HG03460 (cell line): ENCODE results near the gene FAR2.
"Not testable (repeated sequence)": the region's sequence is repeated elsewhere in the genome, so short reads cannot be mapped to it uniquely, and the experiment has no call there.

Experiments used
- ATAC-seq: cut with Tn5 transposase; IDR thresholded peaks from one replicate; pipeline ENCODE4 v1.9.1; 2021; ENCODE audit not compliant: unreplicated experiment

The FAR2 gene

DNA sequence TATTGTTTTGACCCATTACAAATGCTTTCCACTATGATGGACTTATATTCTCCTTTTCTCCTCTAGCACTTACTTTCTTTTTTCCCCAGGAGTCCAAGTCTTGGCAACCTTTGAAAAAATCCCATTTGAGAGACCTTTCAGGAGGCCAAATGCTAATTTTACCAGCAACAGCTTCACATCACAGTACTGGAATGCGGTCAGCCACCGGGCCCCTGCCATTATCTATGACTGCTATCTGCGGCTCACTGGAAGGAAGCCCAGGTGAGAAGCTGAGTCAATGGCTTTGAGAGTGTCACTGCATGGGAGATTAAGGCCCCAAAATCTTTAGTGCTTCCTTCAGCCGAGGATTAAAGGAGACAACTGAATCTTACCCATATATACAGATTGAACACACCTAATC, 167.7 kb downstream of the FAR2 start:
- ATAC-seq: no peak

DNA sequence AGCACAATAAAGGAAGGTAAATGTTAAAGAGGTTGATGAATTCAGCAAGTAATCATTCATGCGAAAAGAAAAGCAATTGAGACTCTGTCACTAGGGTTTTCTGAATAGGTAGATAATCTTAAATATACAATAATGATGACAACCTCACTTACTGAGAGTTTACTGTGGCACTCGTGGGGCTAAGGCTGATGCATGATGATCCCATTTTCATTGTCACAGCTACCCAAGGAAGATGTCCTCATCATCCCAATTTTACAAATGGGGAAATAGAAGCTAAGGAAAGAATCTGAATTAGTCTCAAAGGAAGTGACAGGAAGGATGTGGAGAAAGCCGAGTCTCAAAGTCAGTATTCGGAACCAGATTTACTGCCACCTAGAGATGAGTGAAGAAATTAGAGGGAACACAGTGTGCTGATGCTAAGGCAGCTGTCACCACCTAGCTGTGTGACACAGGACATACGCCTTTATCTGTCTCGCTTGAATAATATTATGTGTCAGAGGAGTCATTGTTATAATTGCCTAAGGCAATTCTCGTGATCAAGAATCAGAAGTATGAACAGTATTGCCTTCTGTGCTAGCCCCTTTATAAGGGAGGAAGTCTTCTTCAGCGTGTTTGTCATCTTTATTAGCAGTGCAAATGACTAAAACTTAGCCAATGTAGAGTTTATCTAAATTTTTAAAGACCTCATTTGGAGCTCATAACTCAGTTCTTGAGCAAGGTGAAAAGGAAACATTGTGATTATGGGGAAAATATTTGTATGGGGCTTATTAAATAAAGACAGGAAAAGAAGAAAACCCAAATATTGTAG, 168.7 kb downstream of the FAR2 start:
- peak; percentile 96 for ATAC-seq

DNA sequence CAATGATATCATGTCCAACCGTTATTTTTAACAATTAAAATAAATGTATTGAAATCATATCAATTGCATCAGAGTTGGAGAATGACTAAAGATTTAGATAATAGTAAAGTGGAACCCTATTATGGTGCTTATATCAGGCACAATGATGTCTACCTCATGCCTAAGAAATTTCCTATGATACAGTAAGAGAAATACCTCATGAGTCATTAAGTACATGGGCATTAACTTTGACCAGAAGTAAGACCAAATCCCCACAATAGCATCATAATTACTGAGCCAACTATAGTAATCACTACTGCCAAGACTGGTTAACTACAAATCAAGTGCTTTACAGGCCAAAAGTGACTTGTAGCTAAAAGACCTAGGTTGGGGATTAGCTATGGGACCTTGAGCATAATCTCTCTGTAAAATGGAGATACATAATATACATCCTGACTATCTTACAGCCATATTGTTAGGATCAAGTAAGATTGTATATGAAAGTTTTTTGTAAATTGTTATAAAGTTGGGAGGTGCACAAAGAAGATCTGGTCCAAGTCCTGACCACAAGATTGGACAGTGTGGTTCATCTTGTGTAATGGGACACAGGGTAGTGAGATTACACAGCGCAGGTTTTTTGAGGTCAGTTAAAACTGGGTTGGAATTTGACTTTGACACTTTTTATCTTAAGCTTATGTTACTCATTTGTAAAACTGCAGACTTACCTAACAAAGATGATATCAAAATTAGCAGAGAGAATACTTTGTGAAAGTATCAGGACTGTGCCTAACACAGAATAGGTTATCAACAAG, 171.4 kb downstream of the FAR2 start:
- ATAC-seq: no peak

DNA sequence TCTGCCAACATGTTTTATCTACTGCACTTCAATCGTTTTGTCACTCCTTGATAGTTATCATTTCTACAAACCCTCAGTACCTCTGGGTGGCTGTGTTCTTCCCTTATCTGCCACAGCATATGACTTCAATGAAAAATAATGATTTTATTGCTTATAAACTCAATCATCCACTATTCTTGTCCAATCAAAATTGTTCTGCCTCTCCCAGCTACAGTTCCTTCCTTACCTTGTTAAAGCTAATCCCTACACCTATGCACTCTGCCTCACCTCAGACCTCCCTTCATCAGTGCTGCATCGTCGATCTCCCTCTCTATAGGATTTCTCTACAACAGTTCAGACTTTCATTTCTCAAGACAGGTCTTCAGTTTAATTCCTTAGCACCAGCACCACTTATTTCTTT, 173.1 kb downstream of the FAR2 start:
- ATAC-seq: no peak

DNA sequence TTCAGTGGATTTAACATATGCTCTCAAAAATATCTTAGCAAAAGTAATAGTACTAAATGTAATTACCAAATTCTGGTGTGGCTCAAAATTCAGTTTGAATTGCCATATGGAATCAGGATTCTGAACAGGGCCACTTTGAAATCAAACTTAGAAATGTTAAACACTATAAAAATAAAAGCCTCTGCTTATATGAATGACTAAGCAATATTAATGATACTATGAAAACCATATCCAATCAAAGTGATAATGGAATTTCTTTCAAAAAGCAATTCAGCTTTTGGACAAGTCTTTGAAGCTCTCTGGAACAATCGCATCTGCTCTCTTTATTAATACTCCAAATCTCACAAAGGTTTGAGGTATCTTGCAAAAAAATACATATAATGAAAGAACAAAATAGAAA, 180.3 kb downstream of the FAR2 start:
- no peak for ATAC-seq

DNA sequence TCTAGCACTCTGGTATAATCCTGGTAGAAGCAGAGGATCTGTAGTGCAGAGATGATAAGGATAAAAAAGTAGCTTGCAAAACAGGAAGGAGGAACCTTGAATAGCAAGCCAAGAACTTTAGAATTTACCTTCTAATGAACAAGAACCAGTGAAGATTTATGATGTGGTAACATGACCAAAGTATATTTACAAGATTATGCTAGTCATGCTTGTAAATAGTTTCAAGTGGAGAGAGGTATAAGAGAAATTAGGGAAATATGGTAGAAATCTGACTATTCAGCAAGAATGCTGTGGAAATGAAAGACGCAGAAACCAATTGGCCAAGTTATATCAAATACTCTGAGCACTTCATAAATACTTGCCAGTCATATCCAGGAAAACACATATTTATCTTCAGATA, 184.1 kb downstream of the FAR2 start:
- ATAC-seq: no peak

DNA sequence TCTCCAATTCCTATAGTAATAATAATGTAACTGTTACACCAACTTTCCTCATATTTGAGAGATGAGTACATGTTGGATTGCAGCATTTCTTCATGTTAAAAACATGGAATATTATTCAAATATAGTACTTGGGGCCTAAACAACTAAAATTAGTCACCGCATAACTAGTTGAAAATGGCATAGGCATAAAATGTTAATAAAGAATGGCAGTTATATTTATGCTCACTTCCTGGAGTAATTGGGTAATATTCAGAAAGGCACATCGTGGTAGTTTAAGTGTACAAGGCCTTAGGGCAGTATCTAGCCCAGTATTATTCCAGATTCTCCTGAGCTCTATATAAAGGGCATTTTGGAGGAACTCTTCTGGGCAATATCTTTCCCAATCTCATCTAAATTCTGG, 185.9 kb downstream of the FAR2 start:
- ATAC-seq: no peak

DNA sequence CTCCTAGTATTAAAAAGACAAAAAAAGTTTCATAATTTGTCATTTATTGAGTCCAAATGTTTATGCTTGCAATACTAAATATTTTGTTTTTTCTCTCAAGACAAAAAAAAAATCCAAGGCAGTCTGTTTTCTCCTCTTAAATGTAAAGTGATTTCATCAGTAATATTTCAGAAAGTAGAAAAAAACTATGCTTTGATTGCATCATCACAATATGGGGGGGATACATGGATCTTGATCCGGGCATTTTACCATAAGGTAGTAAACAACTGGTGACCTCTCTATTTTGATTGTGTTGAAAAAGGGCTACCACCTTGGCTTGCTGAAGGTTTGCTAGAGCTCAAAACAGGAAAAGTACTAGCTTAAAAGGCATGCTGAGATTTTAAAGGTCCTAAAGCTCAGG, 188.2 kb downstream of the FAR2 start:
- ATAC-seq: no peak

DNA sequence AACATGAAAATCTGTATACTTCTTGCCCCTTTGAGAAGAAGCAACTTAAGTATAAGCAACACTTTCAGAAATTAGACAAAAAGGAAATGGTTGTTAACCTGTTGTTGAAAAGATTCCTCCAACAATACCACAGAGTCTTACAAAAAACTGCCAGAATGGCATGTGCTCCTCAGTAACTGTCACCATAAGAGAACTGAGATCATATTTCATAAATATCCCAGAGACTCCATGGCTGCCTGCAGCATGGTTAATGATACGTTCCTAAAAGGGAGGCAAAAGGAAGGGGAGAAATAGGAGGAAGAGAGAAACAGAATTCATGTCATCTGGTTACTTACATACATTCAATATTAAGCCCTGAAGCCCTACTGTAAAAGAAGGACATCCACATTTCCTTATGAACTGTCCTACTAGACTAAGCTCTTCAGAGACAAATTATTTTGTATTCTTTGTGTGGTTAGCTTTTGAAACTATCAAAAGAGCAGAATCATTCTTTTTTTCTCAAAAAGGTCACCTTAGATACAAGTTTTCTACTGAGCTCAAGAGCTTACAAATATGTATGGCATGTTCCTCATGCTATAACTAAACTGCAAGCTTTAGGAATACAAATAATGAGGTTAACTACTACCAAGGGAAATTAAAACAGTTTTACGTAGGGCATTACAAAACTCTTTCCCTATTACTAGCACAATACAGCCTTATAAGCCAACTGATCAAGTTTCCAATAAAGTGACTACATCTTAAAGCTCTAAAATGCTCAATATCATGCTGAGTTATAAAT, 194.1 kb downstream of the FAR2 start:
- ATAC-seq: no peak

DNA sequence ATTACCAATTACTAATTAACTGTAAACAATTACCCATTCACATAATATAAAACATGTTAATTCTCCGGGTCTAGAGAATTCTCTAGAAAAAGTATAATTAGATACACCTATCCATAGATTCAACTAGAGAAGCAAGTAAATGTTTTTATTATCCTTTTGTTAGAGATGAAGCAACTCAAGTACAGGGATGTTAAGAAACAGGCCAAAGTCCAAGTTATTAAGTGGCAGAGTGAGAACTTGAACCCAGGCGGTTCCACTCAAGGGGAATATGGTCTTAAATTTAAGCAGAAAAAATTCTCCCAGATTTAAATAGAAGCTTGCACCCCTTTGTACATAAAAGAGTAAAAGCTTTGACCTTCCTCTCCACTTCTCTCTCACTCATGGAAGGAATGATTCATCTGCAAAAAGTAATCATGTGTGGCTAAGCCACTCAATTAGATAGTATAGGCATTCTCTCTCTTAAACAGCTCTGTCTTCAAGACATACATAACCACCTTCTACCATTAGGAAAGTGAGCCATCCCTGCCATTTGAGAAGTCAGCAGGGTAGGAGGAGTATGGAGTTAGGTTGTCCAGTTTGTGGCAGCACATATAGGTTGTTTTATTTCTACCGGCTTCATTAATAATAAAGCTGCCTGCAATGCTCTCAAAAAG, 197.8 kb downstream of the FAR2 start:
- no peak for ATAC-seq

DNA sequence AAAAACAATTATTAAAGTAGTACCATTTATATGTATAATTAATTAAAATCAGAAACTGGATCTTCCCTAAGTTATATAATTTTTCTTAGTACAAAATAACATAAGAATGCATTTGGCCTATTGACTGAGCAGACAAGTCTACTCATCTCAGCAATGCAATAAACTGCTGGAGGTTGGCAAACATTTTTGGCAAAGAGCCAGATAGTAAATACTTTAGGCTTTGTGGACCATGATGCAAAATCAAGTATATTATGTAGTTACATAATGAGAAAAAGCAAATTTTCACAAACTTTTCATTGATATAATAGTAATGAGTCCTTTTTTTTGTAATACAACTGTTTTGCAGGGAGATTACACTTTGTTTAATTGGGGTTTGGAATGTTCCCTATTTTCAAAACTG, 201.0 kb downstream of the FAR2 start:
- ATAC-seq: no peak

DNA sequence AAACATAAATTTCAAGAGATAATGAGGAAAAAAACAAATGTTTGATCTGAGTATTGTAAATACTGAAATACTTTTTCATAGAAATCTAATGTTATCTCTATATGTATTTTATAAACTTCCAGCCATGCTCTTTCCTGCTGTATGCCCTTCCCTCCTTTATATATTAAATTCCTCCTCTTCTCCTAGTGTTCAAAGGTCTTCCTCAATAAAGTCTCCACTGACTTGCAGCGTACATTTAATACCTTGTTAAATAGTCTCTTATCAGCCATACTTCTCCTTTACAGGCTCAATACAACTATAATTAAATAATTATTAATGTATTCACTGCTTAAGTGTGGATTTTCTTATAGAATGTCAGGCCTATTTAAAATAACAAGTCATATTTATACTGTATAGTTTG, 205.9 kb downstream of the FAR2 start:
- no peak for ATAC-seq

DNA sequence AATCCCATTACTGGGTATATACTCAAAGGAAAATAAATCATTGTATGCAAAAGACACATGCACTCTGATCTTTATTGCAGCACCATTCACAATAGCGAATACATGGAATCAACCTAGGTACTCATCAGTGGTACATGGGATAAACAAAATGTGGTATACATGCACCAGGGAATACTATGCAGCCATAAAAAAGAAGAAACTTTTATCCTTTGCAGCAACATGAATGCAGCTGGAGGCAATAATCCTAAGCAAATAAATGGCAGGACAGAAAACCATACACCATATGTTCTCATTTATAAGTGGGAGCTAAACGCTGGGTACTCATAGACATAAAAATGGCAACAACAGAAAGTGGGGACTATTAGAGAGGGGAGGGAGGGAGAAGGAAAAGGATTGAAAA, 216.0 kb downstream of the FAR2 start:
- no peak for ATAC-seq

DNA sequence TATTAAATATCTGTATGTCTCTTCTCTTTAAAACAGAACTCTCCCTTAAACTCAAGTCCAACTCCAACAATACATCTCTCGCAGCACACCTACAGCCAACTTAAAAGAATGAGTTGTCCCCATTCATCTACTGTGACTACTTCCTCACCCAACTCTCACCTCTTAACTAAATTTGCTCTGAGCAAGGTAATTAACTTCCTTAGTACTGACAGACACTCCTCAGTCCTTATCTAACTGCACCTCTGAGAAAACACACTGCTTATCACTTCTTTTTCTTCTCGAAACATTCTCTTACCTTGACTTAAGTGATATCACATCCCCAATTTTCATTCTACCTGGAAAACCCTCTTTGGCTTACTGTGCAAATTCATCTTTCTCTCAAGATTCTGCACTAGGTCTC, 224.9 kb downstream of the FAR2 start:
- ATAC-seq: no peak

DNA sequence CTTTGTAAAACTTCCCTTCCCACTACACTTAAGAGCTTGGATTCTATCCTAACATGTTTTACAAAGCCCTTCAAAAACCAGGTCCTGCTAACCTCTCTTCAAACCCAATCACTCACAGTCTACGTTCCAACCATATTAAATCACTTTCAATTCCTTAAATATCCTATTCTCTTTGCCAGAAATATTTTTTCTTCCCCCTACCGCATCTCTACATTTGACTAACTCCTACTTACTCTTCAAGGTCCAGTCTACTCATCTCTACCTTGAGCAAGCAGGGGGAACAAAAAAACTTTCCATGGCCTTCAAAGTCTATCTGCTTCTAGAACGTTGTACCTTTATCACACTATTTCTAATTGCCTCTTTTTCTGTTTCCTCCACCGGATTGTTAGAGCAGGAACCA, 225.8 kb downstream of the FAR2 start:
- no peak for ATAC-seq

DNA sequence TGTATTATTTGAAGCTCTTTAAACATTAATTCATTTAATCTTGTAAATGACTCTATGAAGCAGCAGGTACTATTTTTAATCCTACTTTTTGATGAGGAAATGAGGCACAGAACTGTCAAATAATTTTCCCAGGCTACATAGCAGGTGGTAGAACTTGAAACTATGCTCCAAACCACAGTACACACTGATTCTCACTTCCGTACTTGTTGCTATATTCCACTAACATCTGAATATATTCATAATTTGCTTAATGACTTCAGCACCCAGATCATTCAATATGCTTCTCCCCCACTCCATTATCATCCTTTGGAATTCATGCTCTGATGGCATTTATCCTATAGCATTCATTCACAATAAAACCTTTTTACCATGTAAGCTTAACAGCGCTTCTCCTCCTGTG, 227.0 kb downstream of the FAR2 start:
- no peak for ATAC-seq

DNA sequence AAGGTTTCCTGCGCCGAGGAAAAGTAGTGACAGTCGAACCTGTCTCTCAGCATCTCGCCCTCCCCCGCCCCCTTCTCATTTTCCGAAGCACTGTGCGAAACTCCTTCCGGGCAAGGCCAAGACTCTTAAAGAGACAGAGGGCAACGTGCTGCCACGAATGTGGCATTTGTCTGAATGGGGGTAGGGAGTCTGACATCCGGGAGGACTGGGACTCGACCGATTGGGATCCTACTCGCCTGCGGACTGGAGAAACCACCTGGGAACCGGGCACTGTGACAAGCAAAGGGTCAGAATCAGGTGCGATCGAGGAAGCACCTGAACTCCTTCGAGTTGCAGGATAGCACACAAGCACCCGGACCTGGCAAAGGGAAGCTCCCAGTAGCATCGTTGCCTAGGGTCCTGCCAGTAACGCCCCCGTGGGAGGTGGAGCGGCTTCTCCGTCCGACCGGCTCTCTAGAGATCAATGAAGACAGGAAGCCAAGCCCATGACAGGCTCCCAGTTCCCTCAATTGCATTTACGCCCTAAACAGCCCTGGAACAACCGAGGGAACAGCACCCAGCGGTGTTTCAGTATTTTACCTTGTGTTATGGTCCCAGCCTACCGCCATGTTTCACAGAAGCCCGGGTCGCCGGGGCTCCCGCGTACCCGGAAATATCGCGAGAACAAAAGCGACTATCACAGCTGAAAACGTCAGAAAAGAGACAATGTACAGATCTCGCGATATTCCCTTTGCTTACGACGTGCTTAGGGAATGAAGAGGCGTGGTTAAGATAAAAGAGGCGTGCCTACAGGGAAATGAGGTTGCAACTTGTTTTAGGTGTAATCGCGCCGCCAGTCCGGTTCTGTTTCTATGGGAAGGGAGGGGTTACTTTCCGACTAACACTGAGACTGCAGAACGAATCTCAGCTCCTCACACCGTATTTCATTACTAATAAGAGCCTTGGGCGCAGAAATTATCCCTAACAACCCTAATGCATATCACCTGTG, 231.8 kb downstream of the FAR2 start, which contains the start of gene ERGIC2:
Gene ERGIC2, minus strand, starts transcription at position 637 of the 988 bp plus-strand sequence. CDS start 9,539 bp downstream, outside the sequence.
- peak; percentile 97 for ATAC-seq

DNA sequence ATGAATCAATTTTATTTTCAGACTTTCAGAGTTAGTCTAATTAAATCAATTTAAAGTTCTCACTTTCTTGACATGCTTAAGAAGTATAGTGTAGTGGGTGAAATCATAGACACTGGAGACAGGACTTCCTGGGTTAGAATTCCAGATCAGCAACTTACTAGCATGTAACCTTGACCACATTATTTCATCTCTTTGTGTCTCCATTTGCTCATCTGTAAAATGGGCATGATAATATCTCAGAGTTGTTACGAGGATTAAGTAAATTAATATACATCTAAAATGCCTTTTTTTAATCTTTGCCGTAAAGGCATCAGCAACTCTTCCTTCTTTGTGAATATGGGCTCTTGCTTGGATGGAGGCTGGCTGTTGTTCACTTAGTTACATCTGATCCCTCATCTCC, 233.2 kb downstream of the FAR2 start:
- ATAC-seq: no peak

DNA sequence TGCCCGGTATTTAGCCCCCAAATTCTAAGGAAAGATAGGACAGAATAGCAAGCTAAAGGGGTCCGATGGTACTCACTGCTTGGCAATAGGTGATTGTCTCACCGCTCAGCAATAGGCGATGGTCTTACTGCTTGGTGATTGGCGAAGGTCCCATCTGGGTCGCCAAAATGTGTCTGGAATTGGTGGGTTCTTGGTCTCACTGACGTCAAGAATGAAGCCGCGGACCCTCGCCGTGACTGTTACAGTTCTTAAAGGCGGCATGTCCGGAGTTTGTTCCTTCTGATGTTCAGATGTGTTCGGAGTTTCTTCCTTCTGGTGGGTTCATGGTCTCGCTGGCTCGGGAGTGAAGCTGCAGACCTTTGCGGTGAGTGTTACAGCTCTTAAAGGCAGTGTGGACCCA, 236.1 kb downstream of the FAR2 start:
- not testable (repeated sequence) for ATAC-seq
